AG20443 (cell line): ENCODE measurements around the gene ZNF442.
"Not testable (repeated sequence)": the region's sequence is repeated elsewhere in the genome, so short reads cannot be mapped to it uniquely, and the experiment has no call there.

Experiments
- DNase-seq: peaks from one replicate; pipeline ENCODE4 v3.0.0; 2012; ENCODE audit warnings: low spot score, mixed read lengths

The ZNF442 gene

DNA sequence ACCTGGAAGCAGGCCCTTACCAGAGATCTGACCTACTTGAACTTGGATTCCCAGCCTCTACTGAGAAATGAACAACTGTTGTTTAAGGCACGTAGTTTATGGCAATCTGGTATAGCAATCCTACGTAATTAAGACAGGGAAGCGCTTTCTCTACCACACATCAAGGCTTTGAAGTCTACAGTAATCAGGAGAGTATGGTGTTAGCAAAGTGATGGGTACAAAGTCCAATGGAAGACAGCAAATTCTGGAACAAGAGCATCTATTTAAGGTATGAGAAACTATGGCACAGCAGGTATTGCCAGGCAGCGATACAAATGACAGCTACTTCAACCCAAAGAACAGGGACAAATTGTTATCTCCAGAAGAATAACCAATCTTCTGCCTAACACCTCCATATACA is 35.1 kb downstream of the ZNF442 start:
- DNase-seq, result no peak

GRCh38 chr19:12325690-12326089 is 39.8 kb downstream of the ZNF442 start:
- no peak for DNase-seq

DNA sequence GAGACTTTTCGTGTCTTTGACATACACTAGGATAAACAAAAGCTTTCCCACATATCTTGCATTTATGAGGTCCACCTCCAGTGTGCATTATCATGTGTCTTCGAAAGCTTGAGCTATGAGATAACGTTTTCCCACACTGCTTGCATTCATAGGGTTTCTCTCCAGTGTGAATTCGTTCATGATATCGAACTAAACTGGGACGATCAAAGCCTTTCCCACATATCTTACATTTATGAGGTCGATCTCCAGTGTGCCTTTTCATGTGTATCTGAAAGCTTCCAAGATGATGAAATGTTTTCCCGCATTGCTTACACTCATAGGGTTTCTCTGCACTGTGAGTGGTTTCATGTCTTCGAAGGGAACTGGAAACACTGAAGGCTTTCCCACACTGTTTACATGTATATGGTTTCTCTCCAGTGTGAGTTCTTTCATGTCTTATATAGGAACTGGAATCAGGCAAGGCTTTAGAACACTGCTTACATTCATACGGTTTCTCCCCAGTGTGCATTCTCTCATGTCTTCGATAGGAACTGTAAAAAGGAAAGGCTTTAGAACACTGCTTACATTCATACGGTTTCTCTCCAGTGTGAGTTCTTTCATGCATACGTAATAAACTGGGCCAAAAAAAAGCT is 46.6 kb downstream of the ZNF442 start:
- no peak for DNase-seq

DNA sequence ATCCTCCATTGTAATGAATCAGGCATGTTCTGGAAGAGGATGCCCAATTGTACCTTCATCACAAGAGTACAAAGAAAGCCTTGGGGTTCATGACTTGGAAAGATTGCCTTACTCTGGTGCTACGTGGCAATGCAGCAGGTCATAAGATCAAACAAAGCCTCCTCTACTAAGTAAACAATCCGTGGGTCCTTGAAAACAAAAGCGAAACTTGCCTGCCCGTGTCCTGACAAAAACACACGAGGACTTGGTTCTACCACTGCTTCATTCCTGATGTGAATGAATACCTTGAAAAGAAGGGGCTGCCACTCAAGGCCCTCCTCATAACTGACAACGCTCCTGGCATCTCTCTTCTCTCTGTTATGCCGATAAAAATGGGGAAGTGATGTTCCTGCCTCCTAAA is 50.9 kb downstream of the ZNF442 start:
- no peak for DNase-seq

DNA sequence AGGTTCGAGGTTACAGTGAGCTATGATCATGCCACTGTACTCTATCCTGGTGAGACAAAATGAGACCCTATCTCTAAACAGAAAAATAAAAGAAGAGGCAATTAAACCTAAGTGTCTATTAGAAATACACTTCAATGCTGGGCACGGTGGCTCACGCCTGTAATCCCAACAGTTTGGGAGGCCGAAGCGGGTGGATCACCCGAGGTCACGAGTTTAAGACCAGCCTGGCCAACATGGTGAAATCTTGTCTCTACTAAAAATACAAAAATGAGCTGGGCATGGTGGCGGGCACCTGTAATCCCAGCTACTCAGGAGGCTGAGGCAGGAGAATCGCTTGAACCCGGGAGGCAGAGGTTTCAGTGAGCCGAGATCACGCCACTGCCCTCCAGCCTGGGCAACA is 56.6 kb downstream of the ZNF442 start:
- DNase-seq, result not testable (repeated sequence)
